Left hindlimb (tissue), 1 donor: ENCODE measurements around the gene RALGPS2.

Experiments used
- DNase-seq: peaks from one replicate; pipeline ENCODE4 v3.0.0-alpha.2; 2018

The RALGPS2 gene

DNA sequence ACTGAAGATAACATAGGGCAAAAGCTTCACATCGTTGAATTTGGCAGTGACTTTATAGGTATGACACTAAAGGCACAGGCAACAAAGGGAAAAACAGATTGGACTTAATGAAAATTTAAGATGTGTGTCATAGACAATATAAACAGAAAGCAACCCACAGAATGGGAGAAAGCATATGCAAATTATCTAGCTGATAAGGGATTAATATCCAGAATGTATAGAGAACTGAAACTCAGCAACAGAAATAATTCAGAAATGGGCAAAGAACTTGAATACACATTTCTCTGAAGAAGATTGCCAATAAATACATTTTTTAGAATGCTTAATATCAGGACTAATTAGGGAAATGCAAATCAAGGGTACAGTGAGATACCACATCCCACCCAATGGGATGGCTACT is 201.0 kb downstream of the RALGPS2 start:
- DNase-seq: no peak

DNA sequence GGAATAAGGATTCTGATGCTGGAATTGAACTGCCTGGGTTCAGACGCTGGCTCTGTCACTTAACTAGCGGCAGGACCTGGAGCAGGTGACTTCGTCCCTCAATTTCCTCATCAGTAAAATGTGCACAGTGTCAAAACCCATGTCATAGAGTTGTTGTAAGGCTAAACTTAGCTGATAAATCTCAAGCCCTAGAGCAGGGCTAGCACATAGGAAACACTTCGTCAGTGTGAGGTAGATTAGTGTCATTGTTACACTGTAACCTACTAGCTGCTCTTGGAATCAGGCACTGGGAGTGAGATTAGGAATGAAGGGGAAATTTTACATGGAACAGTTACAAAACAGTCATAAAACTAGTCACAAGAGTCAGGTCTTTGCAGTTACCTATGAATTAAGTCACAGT is 202.0 kb downstream of the RALGPS2 start:
- no peak for DNase-seq

DNA sequence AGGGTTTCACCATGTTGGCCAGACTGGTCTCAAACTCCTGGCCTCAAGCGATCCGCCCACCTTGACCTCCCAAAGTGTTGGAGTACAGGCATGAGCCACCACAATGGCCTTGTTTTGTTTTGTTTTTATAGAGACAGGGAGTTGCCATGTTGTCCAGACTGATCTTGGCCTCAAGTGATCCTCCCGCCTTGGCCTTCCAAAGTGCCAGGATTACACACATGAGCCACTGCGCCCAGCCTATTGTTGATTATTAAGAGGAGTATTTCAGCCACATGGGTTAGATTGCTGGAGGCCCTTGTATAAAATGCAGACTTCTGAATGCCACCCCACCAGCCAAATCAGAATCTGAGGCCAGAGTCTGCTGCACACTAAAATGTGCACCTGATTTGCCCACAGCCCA is 203.0 kb downstream of the RALGPS2 start:
- no peak for DNase-seq

DNA sequence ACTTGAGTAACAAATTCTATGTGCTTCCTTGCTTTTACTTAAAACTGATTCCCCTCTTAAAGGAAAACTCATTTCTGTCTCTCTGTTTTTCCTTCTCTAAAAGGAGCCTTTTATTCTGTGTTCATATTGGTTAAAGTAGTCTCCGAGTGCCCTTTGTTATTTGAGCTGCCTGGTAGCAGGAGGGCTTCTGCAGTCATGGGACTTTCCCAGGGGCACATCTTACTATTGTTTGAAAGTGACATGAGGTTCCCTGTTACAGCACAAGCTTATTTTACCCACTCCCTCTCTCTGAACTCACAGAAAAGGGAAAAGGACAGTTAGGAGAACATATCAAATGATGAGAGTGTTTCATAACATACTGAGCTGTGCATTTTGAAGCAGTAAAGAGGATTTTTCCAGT is 203.9 kb downstream of the RALGPS2 start:
- no peak for DNase-seq

DNA sequence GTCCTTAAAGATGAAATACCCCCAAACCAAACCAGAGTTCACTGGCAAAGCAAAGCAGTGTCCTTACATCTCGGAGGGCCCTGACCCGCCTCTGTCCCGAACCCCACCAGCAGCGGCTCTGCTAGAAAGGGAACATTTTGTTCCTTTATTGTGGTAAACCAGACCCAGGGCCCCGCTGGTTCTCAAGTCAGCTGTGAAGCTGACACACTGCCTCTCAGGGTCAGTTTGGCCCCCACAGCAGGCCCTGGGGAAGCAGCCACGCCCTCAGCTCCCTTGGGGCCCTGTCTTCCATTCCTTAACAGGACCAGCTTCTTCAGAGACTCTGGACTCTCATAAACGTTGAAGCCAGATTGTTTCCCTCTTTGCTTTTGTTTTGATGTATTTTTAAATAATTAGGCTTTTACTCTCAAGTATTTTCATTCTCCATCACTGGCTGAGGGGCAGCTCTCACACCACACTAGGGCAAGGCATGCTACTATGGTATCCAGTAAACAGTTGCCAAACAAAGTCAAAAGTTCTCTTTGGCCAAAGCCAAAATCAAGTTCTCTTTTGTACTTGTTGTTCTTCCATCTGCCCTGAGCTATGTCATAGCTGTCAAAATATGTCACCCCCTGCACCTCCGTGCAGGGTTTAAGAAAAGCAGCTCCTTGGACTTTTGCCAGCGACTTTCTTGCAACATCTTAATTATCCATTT is 207.0 kb downstream of the RALGPS2 start:
- no peak for DNase-seq

DNA sequence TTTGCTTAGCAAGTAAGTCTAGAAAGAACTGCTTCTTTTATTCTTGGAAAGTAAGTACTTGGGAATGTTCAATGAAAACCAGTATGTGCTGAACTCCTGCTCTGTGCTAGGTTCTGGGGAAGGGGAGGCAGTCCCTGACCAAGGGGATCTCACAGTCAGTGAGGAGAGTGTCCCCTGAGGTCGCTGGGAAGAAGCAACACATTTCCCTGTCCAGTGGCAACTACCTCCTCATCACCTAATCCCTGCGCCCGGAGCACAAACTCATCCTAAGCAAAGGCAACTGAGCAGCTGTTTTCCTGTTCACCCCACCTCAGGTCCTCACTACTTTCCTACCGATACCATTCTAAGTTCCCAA is 207.5 kb downstream of the RALGPS2 start:
- no peak for DNase-seq

DNA sequence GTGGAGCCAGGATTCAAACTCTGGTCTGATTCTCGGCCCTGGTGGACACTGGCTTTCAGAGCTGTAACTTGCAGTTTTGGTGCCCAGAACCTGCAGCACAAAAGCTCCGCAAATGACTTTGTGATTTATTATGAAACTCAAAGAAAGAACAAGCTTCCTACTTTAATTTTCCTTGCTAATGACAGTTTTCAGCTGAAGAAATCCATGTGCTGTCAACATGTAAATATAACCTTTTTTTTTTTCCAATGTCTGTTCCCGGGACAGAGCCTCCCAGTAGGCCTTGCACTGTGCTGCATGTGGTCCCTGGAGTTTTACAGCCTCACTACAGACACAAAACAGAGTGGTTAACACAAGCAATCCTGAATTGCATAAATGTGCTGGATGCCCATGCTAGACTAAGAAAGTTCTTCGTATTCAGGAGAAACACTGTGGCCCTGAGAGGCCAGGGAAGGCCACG is 208.1 kb downstream of the RALGPS2 start:
- no peak for DNase-seq

DNA sequence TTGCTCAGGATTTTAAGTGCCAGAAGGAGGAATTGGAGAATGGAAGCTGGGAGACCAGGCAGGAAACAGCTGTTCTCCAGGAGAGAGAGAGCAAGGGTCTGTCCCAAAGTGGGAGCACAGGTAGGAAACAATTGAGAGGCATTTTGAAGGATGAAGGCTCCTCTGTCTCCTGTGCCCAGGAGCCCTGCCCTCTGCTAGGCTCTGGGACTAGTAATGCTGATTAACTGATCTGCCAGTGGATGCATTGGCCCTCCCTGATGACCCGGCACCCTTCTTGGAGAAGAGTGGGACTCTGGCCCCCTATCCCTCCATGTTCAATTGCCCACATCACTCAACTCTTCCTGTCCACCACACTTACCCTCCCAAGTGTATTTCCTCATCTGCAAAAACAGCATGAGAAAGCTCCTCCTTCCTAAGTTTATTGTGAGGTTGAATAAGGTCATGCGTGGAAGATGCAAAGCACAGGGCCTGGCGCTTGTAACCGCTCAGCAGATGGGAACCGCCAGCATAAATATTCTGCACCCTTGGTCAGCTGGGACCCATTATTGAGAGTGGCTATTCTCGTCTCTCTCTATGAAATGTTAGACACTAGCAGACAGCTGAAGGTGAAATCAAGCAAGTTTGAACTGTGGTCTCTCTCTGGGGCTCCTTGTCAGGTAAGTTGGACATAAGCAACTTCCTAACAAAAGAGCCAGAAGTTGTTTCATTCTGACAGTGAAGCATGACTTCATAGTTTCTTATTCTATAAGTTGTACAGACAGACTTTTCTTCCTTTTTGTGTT is 208.9 kb downstream of the RALGPS2 start:
- DNase-seq: no peak

DNA sequence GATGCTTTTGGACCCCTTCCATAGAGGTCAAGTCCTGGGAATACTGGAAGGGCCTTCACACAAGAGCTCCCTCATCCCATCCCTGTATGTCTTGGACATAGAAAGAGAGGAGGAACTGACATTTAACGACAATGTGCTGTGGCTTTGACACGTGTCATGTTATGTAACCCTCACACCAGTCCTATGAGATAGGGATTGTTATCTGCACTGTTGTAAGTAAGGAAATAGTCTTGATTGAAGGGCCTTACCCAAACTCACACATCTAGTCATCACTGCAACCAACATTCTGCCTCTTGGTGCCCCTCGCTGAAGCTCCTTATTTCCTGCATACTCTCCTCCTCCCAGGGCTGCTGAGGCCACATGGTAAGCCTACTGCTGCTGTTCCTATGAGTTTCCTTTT is 209.5 kb downstream of the RALGPS2 start:
- no peak for DNase-seq

DNA sequence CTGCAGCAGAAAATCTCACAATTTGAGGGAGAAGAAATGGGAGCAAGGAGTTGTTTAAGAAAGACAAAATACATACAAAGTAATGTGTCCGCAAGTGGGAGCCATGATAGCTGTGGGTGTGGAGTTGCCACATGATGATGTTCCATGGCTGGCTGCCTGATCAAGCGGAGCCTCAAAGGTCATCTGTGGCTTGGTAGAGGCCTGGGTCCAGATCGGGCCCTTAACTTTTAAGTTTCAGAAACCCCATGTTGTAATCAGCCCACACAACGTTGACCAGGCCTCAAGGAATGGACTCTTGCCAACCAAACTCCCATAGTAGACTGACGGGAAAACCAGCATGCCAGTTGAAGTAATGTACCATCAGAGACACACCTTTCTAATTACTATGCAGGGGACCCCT is 210.6 kb downstream of the RALGPS2 start:
- no peak for DNase-seq

DNA sequence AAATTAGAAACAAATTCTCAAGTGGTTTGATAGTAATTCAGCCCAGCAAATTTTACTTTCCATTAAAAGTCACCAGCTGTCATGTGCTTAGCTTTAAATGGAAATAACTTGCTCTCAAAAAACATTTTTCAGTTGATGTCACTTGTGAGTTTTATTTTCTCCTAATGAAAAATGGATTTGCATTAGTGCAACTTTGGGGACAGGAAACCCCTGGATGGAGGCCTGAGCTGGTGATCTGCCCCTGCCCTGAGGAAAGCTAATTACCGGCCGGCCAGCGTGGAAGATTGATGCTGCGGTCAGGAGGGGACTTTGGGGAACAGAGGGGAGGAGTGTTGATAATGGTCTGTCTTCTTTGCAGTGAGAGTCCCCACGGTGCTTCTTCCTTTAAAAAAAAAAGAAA is 212.7 kb downstream of the RALGPS2 start:
- DNase-seq: no peak

DNA sequence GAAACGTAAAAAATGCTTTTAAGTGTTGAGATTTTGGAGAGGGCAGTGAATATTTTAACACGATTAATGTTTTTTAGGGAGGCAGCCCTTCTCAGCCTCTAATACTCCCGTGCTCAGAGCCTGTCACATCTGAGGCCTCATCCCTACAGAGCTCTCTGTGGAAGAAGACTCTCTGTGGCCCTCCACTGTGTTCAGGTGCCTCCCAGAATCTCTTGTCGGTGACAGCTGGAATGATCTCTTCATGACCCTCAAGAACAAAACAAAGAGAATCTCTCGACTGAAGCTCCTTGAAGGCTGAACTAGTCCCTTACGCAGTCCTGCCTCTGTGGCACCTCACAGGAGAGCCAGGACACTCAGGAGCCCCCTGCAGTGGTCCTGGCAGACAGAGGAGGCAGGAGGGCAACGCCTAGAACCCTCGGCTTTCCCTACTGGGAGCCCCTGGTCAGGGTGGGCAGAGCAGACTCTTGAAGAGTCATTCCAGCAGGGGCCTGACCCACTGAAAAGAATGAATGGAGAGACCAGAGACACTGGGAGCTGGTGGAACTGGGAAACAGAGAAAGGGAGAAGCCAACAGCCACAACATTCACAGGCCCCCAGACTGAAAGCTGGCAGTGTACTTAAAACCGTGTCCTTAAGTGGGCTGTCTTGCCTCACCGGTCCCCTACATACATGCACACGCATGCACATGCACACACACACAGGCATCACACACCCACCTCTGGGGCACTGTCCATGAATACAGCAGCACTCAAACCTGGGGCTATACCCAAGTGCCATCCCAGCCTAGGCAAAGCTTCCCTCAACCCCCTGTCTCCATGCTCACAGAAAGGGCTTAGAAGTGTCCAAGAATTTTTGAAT is 213.3 kb downstream of the RALGPS2 start:
- DNase-seq: no peak

DNA sequence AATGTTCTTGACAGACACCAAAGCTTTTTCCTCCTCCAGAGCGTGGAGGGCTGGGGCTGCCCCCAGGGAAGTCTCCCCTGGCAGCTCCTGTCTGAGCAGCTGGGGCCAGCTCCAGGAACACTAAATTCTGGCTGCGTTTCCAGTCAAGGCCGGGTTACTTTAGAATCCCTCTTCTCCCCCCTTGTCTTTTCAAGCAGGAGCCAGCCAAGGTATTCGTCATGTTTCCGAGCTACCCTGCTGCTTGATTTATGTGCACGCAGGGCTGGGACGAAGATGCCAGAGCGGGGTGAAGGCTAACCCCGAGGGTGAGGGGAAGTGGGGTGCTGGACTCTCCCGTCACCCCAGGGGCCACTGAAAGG is 213.9 kb downstream of the RALGPS2 start:
- DNase-seq: peak; percentile 92

DNA sequence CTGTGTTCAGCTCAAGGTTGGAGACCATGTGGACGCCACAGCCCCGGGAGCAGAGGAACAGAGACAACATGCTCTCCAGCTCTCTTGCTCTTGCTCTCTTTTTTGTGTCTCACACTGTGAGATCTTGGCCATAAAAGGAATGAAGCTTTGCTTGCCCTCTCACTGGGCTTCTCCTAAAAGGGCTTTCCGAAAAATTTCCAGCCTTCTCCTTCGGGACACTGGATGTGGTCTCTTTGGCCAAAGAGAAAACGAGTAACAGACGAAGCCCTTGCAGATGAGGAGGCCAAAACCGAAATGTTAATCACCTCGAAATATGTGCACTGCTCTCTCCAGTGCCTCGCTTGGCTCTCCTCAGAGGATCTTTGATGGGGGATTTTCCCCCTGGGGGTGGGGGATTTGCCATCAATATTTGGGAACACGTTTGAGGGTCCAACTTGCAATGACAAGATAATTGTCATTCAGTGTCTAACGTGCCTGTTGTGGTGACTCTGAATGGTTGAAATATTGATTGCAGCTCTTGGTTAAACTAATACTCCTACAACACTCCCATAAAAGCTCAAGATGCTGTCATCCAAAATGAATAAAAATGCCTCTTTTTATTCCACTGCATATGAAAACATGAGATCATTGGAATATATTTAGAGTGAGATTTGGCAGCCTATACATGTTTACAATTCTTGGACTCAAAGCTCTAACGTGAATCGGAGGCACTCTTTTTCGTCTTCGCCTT is 214.5 kb downstream of the RALGPS2 start:
- DNase-seq: peak; percentile 80

DNA sequence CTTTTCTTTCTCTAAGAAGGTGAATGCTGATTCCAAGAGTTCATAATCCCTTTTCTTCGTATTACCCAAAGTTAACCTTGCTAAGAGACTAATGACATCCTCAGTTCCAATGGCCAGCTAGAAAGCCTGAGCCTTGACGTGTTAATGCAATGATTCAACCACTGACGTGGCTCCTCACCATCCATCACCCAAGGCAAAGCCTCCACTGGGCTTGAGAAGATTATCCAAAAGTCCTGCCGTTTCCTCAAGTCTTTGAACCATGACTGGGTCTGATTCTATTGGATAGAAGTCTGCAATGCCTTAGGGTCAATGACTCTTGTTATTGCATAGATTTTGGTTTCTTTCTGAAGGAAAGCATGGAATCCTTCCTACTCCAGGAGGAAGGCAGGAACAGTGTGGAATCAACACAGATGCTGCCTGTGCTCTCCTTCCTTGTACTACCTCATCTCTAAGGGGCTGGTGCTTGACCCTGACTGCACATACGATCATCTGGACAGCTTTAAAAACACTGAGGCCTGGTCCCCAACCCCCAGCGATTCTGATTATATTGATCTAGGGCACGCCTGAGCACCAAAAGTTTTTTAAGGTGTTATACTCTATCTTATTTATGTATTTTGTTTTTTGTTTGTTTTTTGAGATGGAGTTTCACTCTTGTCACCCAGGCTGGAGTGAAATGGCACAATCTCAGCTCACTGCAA is 215.2 kb downstream of the RALGPS2 start:
- DNase-seq: no peak

DNA sequence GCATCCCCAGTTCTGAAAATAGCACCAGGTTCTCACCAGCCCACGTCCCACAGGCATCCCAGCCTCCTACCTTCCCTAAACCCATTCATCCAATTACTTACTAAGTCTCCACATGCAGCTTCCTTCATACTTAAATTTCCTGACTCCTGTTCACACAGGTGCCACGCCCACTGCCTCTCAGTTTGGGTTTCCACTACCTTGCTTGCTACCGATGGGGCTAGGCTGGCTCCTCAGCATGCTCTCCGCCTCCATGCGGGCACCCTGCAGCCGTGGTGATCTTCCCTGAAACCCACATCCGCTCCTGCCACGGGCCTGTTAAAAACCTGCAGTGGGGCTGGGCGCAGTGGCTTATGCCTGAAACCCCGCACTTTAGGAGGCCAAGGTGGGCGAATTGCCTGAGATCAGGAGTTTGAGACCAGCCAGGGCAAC is 216.2 kb downstream of the RALGPS2 start:
- DNase-seq: no peak

DNA sequence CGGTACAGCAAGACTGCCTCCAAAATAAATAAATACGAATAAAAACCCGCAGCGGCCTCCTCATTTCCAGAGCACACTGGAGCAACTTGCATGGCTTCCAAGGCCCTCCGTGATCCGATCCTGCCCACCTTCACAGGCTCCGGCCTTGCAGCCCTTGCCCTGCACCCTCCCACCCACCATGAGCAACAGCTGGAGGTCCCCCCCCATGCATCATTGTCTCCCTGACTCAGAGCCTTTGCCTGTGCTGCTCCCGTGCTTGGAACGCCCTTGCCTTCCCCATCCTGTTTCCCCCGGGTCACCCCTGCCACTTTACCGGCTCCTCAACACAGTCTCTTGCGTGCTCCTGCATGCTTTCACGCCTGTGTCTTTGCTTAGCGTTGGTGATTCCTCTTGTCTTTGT is 216.8 kb downstream of the RALGPS2 start:
- no peak for DNase-seq

DNA sequence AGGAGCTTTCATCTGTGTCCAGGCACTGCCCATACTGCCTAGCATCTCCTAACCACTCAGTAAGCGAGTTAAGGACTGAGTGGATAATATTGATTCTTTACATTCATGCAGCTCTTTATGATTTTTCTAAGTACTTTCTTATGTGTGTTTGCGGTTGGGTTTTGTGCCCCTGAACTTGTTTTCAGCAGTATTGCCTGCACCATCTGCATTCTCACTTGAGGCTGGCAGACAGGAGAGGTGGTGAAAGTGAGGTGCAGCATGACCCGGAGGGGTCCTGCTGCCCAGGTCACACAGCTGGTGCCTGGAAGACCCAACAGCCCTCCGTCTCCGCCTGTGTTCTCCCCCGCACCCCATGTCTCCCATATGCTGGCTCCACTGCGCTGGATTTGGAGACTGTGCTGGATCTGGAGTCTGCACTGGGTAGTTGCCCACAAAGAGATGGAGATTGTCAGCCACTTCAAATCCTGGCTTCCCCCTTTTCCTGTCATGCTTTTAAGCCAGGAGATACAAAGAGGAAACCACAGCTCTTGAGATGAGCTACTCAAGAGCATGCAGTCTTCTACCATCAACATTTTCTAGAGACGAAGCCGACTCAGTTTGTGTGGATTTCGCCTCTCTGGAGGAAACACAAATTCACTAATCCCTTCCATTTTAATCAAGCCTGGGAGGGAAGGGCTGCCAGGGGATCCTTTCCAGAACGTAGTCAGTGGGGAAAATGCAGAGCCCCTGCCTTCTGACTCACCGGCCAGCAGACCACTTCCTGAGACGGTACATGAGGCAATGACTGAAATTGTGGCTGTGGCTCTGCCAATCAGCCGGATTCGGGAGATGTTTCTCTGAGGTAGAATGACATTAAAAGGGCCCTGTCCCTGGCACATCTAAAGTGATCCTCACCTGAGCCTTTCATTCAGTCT is 217.5 kb downstream of the RALGPS2 start:
- DNase-seq: no peak

DNA sequence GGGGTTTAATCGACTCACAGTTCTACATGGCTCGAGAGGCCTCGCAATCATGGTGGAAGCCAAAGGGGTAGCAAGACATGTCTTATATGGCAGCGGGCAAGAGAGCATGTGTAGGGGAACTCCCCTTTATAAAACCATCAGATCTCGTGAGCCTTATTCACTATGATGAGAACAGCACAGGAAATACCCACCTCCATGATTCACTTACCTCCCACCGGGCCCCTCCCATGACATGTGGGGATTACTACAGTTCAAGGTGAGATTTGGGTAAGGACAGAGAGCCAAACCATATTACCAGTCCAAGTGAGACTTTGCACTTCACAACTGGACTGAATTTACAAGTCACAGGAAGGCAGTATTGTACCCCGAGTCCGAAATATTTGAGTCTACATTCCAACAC is 219.7 kb downstream of the RALGPS2 start:
- DNase-seq: no peak

DNA sequence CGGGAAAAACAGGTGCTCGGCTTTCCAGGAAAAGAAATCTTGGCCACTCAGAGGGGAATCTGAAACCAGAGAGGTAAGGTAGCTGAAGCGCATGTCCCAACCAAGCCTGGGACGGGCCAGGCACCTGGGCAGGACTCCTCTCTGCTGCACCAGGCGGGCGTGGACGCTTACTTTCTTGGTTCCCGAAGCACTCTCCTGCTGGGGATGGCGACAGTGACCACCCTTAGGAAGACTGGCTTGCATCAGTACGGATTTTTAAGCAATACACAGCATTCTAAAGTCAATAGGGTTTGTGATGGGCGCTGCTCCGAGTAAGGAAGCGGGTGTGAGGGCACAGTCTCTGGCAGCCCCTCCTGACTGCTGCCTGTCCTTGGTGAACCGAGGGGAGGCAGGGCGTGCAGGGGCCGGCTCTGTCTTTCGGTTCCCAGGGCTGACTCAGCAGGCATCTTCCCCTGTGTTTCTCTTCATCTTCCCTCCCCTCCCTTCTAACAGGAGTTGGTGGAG is 220.8 kb downstream of the RALGPS2 start:
- no peak for DNase-seq

DNA sequence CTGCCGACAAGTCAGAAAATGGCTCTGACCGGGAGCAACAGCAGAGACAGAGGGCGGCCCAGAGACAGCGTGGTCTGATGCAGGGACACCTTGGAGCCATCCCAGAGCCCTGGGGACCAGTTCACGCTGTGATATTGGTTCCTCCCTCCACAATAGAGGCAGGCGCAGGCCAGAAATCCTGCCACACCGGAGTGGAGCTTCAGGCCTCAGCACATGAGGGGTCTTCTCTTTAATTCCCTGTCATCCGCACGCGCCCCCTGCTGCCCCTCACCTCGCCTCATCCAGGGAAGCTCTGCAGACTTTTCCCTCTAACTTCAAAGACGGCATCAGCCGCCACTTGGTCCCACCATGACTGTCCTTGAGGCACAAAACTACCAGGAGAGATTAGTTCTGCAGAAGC is 221.4 kb downstream of the RALGPS2 start:
- no peak for DNase-seq
